K562 (cell line): Measurements from ENCODE around the gene PDLIM7. TPM values are rescaled to one million over a fixed set of nuclear protein-coding genes. Genes with fewer than 3 reads are reported as not detected.

Source experiments
- BMI1 ChIP-seq: fragments of 150-350 bp; IDR thresholded peaks from 2 replicates; pipeline ENCODE4 v1.6.1; 2014; ENCODE audit warnings: low read length
- CBX1 ChIP-seq: sonication (generic); IDR thresholded peaks from 2 replicates; pipeline ENCODE4 v1.6.1; 2016; ENCODE audit warnings: antibody characterized with exemption, low read depth, mild to moderate bottlenecking
- EP400 ChIP-seq: fragments of 450-650 bp; IDR thresholded peaks from 2 replicates; pipeline ENCODE4 v1.6.1; 2017; ENCODE audit warnings: antibody characterized with exemption, mild to moderate bottlenecking, moderate library complexity
- ETV1 ChIP-seq: fragments of 450-650 bp; conservative IDR thresholded peaks from 2 replicates; pipeline ENCODE4 v1.6.1; 2016; ENCODE audit warnings: missing genetic modification characterization, control low read depth, low read depth, missing compliant biosample characterization
- KDM5B ChIP-seq: fragments of 200-600 bp; sonication (generic); IDR thresholded peaks from 2 replicates; pipeline ENCODE4 v1.6.1; 2012; ENCODE audit warnings: low read depth, mild to moderate bottlenecking, moderate library complexity, low read length, control low read depth, inconsistent platforms; ENCODE audit not compliant: insufficient replicate concordance
- MNT ChIP-seq, 2 experiments: fragments of 450-650 bp; conservative IDR thresholded peaks; 2 replicates each; pipeline ENCODE4 v1.6.1; 2017; ENCODE audit warnings: mild to moderate bottlenecking in 2 of 2, moderate library complexity in 2 of 2
- POLR2B ChIP-seq: fragments of 450-650 bp; IDR thresholded peaks from 2 replicates; pipeline ENCODE4 v1.6.1; 2018; ENCODE audit warnings: low read depth; ENCODE audit not compliant: partially characterized antibody
- POLR3A ChIP-seq: IDR thresholded peaks from 2 replicates; pipeline ENCODE4 v1.6.1; 2011; ENCODE audit warnings: borderline replicate concordance, mild to moderate bottlenecking, moderate library complexity; ENCODE audit not compliant: insufficient read length, insufficient read depth; ENCODE audit errors: extremely low read depth
- PREB ChIP-seq: sonication (generic); formaldehyde crosslinking; IDR thresholded peaks from 2 replicates; pipeline ENCODE4 v1.8.1; 2023; ENCODE audit warnings: mild to moderate bottlenecking, missing genetic modification reagents
- SMAD2 ChIP-seq: fragments of 150-350 bp; IDR thresholded peaks from 2 replicates; pipeline ENCODE4 v1.6.1; 2014; ENCODE audit warnings: low read depth, mild to moderate bottlenecking, low read length
- SUPT5H ChIP-seq: fragments of 450-650 bp; IDR thresholded peaks from 2 replicates; pipeline ENCODE4 v1.6.1; 2016
- TFAP4 ChIP-seq: sonication (generic); formaldehyde crosslinking; IDR thresholded peaks from 2 replicates; pipeline ENCODE4 v1.8.0; 2022; ENCODE audit warnings: missing genetic modification reagents, mild to moderate bottlenecking, moderate library complexity, borderline replicate concordance
- U2AF1 ChIP-seq: fragments of 200-400 bp; formaldehyde crosslinking; optimal IDR thresholded peaks from 2 replicates; pipeline ENCODE3; 2017; ENCODE audit warnings: mild to moderate bottlenecking, low read depth, low read length, moderate library complexity
- YY1 ChIP-seq, 3 experiments: IDR thresholded peaks; 2 replicates each; pipeline ENCODE4 v1.6.1; 2011; ENCODE audit warnings: low read length in 2 of 3, mild to moderate bottlenecking in 2 of 3, moderate library complexity in 2 of 3, borderline replicate concordance in 1 of 3, control low read depth in 1 of 3, low read depth in 1 of 3; ENCODE audit not compliant: insufficient read depth in 3 of 3, insufficient replicate concordance in 2 of 3, control insufficient read depth in 1 of 3, insufficient read length in 1 of 3; ENCODE audit errors: extremely low read depth in 1 of 3
- ZKSCAN8 ChIP-seq: fragments of 200-800 bp; sonication (Bioruptor generic); IDR thresholded peaks from 2 replicates; pipeline ENCODE4 v1.6.1; 2016; ENCODE audit warnings: missing genetic modification characterization, missing compliant biosample characterization
- ZNF311 ChIP-seq: fragments of 250-450 bp; sonication (Bioruptor Pico); IDR thresholded peaks from 2 replicates; pipeline ENCODE4 v1.4.0; 2020; ENCODE audit warnings: mild to moderate bottlenecking, moderate library complexity
- ZNF324 ChIP-seq: fragments of 250-450 bp; sonication (Bioruptor Pico); IDR thresholded peaks from 2 replicates; pipeline ENCODE4 v1.4.0; 2020; ENCODE audit warnings: mild to moderate bottlenecking
- ZNF592 ChIP-seq: fragments of 450-650 bp; IDR thresholded peaks from 2 replicates; pipeline ENCODE4 v1.6.1; 2017; ENCODE audit warnings: antibody characterized with exemption, mild to moderate bottlenecking
- polyA plus RNA-seq, 8 experiments: library from polyadenylated mRNA; depleted of rRNA in 4 of 8; stranded (reverse) in 5 of 8; unstranded in 3 of 8; fragments of >200 nt; fragmentation: Nextera tagmentation in 2 of 8; fragmentation: Illumina TruSeq in 1 of 8; extraction: Ambion mirVana in 2 of 8; extraction: Trizol in 1 of 8; gene quantifications; 2 replicates each; pipeline versions ENCODE4 v1.2.1 to v1.2.3, GENCODE V29; 2011 to 2014; ENCODE audit warnings: inconsistent platforms in 1 of 8, missing spikeins in 1 of 8
- total RNA-seq, 7 experiments: library from RNA; depleted of rRNA in 6 of 7; stranded (reverse); fragments of >200 nt in 6 of 7; fragmentation: Illumina TruSeq in 2 of 7; extraction: Trizol in 2 of 7; gene quantifications; 2 replicates each; pipeline versions ENCODE4 v1.2.1 to v1.2.3, GENCODE V29; 2011 to 2021; ENCODE audit warnings: low replicate concordance in 1 of 7

The PDLIM7 gene
- total and polyA plus RNA-seq, 9 of the 15 experiments (the other 6 are each of a cell fraction or from before 2014, with no cell fraction given), result 2.1 to 124 (median 32.6) TPM

- TF ChIP-seq U2AF1, result no peak
- TF ChIP-seq BMI1, result no peak
- no peak for TF ChIP-seq YY1 (IDR thresholded peaks at IDR 0.05; ENCODE audit: borderline replicate concordance in 1 of 3, control insufficient read depth in 1 of 3, extremely low read depth in 1 of 3, insufficient read depth in 3 of 3, insufficient read length in 1 of 3, insufficient replicate concordance in 2 of 3, low read depth in 1 of 3, low read length in 2 of 3)
- TF ChIP-seq ETV1 (tag), result no peak
- no peak for TF ChIP-seq CBX1
- no peak for TF ChIP-seq SMAD2
- TF ChIP-seq ZNF592, result no peak
- TF ChIP-seq POLR2B, result peak; percentile 75
- TF ChIP-seq SUPT5H, result peak; percentile 81
- no peak for TF ChIP-seq ZKSCAN8 (CRISPR knock-in tag)
- TF ChIP-seq ZNF311 (CRISPR knock-in tag), result no peak
- TF ChIP-seq POLR3A, result no peak
- no peak for TF ChIP-seq MNT (conservative IDR thresholded peaks at IDR 0.05)
- no peak for TF ChIP-seq EP400
- TF ChIP-seq ZNF324 (CRISPR knock-in tag), result no peak
- peak; percentile 32; the same call in 1 of the 2 replicates for TF ChIP-seq TFAP4 (CRISPR knock-in tag)
- peak; percentile 5 for TF ChIP-seq KDM5B
- no peak for TF ChIP-seq PREB (CRISPR knock-in tag)
These were observed 53.0 kb downstream of the PDLIM7 start (continued) for GRCh38 chr5:177444106-177445051.
